Glomerular visceral epithelial cell (primary cell): ENCODE data around the gene FASTK.
"Not testable (repeated sequence)": the region's sequence is repeated elsewhere in the genome, so short reads cannot be mapped to it uniquely, and the experiment has no call there.

Experiments used
- DNase-seq: peaks from one replicate; pipeline ENCODE4 v3.0.0-alpha.2; 2016; ENCODE audit errors: extremely low spot score

FASTK gene

DNA sequence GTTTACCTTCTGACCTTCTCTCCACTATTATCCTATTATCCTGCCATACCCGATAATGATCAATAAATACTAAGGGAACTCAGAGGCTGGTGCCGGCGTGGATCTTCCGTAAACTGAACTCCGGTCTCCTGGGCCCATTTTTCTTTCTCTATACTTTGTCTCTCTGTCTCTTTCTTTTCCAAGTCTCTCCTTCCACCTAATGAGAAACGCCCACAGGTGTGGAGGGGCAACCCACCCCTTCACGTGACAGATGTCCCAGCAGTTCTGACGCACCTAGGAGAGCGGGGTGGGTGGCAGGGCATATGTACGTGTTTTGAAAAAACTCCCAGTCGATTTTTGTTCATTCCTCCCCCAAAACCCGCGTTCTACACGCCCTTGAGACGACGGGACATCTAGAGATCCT, 52.9 kb downstream of the FASTK start:
- not testable (repeated sequence) for DNase-seq

DNA sequence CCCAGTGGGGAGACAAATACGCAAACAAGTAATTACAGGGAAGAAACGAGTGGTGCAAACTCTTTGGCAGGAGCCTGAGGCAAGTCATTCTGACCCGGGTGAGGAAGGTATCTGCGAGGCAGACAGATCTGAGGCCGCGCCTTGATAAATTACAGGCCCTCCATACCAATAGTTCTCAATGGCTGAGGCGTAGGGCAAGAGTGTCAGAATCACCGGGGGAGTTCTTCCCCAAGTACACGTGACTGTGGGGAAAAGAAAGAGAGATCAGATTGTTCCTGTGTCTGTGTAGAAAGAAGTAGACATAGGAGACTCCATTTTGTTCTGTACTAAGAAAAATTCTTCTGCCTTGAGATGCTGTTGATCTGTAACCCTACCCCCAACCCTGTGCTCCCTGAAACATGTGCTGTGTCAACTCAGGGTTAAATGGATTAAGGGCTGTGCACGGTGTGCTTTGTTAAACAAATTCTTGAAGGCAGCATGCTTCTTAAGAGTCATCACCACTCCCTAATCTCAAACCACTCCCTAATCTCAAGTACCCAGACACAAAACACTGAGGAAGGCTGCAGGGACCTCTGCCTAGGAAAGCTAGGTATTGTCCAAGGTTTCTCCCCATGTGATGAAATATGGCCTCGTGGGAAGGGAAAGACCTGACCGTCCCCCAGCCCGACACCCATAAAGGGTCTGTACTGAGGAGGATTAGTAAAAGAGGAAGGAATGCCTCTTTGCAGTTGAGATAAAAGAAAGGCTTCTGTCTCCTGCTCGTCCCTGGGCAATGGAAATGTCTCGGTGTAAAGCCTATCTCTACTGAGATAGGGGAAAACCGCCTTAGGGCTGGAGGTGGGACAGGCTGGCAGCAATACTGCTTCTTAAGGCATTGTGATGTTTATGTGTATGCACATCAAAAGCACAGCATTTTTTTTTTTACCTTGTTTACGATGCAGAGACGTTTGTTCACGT, 53.6 kb downstream of the FASTK start:
- DNase-seq, result not testable (repeated sequence)
